GM12878 (cell line): Measurements from ENCODE around the gene CRMP1.

Experiments used
- BACH1 ChIP-seq: fragments of 450-650 bp; IDR thresholded peaks from 2 replicates; pipeline ENCODE4 v1.6.1; 2017; ENCODE audit warnings: mild to moderate bottlenecking, borderline replicate concordance
- CBX5 ChIP-seq: sonication (generic); IDR thresholded peaks from 2 replicates; pipeline ENCODE4 v1.6.1; 2016; ENCODE audit warnings: low read depth, moderate library complexity, mild to moderate bottlenecking, inconsistent platforms
- CREB1 ChIP-seq: IDR thresholded peaks from 2 replicates; pipeline ENCODE4 v1.6.1; 2012; ENCODE audit warnings: low read depth, mild to moderate bottlenecking, inconsistent platforms
- CTCF ChIP-seq, 3 experiments: IDR thresholded peaks in 2 of 3; conservative IDR thresholded peaks in 1 of 3; 2 replicates each; pipeline ENCODE4 v1.5.1; 2011; ENCODE audit warnings: low read depth in 3 of 3, low read length in 3 of 3, mild to moderate bottlenecking in 3 of 3, control low read depth in 2 of 3, moderate library complexity in 2 of 3, inconsistent platforms in 1 of 3, mixed read lengths in 1 of 3; ENCODE audit not compliant: control insufficient read depth in 2 of 3, insufficient read depth in 1 of 3; ENCODE audit errors: extremely low read depth in 1 of 3
- POLR2AphosphoS2 ChIP-seq: IDR thresholded peaks from 2 replicates; pipeline ENCODE4 v1.6.1; 2011; ENCODE audit warnings: low read depth, mild to moderate bottlenecking, low read length, improper control_type of control experiment, moderate library complexity
- POLR2AphosphoS5 ChIP-seq: IDR thresholded peaks from 2 replicates; pipeline ENCODE4 v1.6.1; 2011; ENCODE audit warnings: mild to moderate bottlenecking, low read length, inconsistent platforms
- SP1 ChIP-seq: IDR thresholded peaks from one replicate; pipeline ENCODE4 v1.6.1; 2011; ENCODE audit warnings: low read depth, low read length
- TAF1 ChIP-seq: IDR thresholded peaks from 2 replicates; pipeline ENCODE4 v1.6.1; 2011; ENCODE audit warnings: mild to moderate bottlenecking, low read depth, low read length, borderline replicate concordance
- WRNIP1 ChIP-seq: IDR thresholded peaks from 2 replicates; pipeline ENCODE4 v1.6.1; 2011; ENCODE audit warnings: low read depth, low read length, improper control_type of control experiment, borderline replicate concordance

- TF ChIP-seq CTCF (IDR thresholded peaks at IDR 0.05 in 2 of 3, conservative IDR thresholded peaks at IDR 0.05 in 1 of 3; ENCODE audit: control insufficient read depth in 2 of 3, extremely low read depth in 1 of 3, insufficient read depth in 1 of 3, low read depth in 3 of 3, low read length in 3 of 3) (no peak), POLR2AphosphoS5 (no peak), SP1 (no peak), BACH1 (no peak), TAF1 (no peak), CBX5 (no peak), WRNIP1 (no peak), POLR2AphosphoS2 (no peak), CREB1 (no peak)
These were observed 50.4 kb downstream of the CRMP1 start for GRCh38 chr4:5842456-5842855.
